NCI-H187 treated with DMSO at 0.1 percent for 48 hours (cell line): ENCODE results near the gene KIFAP3.
A peak's percentile ranks its signal among the peaks of the same experiment; 100 is the strongest.

Experiments
- DNase-seq: peaks from one replicate; lab custom pipeline; 2025; lab: John Stamatoyannopoulos, UW

Gene KIFAP3

GRCh38 chr1:169985757-169986156 lies 88.7 kb downstream of the KIFAP3 start:
- no peak for DNase-seq

DNA sequence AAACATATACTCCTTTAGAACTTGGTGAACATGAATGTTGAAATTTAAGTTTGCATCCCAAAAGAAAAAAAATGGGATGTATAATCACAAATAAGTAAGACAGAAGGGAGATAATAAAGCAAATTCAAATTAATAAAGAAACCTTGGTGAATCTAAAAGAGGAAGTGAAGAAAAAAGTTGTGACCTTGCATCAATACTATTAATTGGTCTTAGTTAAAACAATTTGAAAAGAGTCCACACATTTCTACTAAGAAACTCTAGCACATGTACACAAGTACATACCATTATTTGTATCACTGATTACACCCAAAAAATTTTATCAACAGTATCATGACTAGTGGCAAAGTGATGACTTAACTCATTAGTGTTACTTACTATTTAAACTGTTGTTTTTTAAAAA lies 100.4 kb downstream of the KIFAP3 start:
- DNase-seq, result no peak

DNA sequence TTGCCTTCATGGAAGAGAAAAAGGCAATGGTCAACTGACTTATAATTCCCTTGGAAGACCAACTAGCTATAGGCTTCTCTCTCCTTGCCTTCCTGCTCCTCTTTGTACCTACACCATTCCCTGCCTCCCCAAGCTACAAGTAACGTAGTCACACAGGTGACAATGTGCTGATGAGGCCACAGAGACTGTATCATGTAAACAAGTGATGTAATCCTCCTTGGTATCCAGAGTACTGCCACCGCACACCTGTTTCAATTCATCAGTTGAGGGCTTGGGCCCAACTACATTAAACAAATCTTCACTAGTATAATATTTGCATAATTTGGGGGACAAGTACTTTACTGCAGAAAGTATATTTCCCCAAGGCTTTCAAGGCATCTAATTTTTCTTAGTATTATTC lies 104.4 kb downstream of the KIFAP3 start:
- DNase-seq, result no peak

GRCh38 chr1:169968174-169968573 lies 106.3 kb downstream of the KIFAP3 start:
- no peak for DNase-seq

DNA sequence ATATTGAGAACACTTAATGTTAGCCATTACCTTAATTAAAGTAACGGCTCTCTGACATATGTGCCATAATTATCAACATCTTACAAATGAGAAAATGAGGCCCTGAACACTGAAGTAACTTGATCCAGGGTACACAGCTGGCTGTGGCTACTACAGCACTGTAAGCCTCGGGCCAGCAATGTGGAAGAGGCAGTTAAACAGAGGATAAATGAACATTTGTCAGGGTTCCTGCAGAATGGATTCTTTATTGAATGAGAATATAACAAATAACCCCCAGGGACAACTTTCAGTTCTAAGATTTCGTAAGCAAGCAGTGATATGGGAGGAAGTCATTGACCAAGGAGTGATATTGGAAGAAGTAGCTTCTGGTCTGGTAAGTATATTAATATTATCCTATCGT lies 110.3 kb downstream of the KIFAP3 start:
- DNase-seq, result no peak

- no peak for DNase-seq
These were observed 114.8 kb downstream of the KIFAP3 start for GRCh38 chr1:169959686-169960085.

DNA sequence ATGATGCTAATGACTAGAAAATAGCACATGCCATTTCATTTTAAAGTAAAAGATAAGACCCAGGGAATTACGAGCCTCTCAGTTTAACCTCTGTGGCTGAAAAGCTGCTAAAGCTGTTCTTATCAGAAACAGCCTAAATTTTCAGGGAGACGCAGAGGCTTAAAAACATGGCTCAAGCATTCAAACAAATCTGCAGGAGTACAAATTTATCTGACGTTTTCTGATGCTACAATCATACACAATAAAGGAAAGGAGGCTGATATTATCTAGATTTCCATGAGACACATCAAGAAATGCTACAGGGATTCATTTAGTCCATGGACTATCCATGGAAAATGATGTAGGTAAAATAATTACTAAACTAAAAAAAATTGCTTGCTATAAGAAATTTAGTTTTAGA lies 115.5 kb downstream of the KIFAP3 start:
- DNase-seq, result no peak

- DNase-seq, result no peak
These were observed 116.6 kb downstream of the KIFAP3 start for GRCh38 chr1:169957884-169958283.

- no peak for DNase-seq
These were observed 123.4 kb downstream of the KIFAP3 start for GRCh38 chr1:169951108-169951507.

GRCh38 chr1:169949139-169949538 lies 125.4 kb downstream of the KIFAP3 start:
- no peak for DNase-seq

- no peak for DNase-seq
These were observed 128.3 kb downstream of the KIFAP3 start for GRCh38 chr1:169946206-169946605.

GRCh38 chr1:169945181-169945580 lies 129.3 kb downstream of the KIFAP3 start:
- no peak for DNase-seq

- DNase-seq, result no peak
These were observed 129.9 kb downstream of the KIFAP3 start for GRCh38 chr1:169944621-169945020.

GRCh38 chr1:169943963-169944526 lies 130.4 kb downstream of the KIFAP3 start:
- no peak for DNase-seq

DNA sequence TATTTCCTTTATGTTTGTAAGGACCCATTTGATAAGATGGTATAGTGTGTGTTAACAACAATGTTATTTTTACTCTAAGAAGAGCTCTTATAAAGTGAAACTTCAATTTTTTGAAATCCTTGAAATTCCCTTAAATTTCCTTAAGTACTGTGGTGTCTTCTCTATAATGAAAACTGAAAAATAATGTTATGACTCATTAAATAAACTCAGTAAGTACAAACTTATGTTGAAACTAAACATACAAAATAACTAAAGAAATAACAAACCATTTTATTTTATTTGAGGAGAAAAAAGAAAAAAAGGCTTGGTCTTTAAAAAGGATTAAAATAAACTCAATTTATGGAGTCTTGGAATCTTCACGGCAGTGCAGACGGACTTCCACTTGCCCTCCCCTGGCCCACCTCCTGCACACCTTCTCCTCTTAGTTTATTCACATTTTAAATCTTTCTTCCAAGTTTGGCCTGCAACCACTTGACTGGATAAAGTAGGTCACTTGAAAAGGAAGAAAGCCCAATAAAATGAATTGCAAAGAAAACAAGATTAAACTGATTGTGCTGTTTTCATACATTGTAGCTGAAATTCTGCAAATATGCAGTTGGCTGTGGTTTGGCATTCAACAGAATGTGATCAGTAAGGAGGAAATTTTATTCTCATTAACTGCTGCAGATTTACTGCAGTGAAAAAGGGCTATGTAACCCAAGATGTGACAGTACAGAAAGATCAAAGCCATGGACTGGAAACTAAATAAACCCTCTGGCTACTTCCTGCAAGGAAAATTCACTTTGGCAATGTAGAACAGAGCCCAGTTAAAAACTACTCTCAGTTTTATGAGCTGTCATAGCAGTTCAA lies 132.3 kb downstream of the KIFAP3 start:
- no peak for DNase-seq

- DNase-seq, result no peak
These were observed 140.3 kb downstream of the KIFAP3 start for GRCh38 chr1:169933984-169934725.

GRCh38 chr1:169931795-169932231 lies 142.7 kb downstream of the KIFAP3 start:
- DNase-seq, result no peak

GRCh38 chr1:169929210-169929526 lies 145.3 kb downstream of the KIFAP3 start:
- DNase-seq, result no peak

- peak; percentile 87 for DNase-seq
These were observed 145.9 kb downstream of the KIFAP3 start for GRCh38 chr1:169928438-169929209.

DNA sequence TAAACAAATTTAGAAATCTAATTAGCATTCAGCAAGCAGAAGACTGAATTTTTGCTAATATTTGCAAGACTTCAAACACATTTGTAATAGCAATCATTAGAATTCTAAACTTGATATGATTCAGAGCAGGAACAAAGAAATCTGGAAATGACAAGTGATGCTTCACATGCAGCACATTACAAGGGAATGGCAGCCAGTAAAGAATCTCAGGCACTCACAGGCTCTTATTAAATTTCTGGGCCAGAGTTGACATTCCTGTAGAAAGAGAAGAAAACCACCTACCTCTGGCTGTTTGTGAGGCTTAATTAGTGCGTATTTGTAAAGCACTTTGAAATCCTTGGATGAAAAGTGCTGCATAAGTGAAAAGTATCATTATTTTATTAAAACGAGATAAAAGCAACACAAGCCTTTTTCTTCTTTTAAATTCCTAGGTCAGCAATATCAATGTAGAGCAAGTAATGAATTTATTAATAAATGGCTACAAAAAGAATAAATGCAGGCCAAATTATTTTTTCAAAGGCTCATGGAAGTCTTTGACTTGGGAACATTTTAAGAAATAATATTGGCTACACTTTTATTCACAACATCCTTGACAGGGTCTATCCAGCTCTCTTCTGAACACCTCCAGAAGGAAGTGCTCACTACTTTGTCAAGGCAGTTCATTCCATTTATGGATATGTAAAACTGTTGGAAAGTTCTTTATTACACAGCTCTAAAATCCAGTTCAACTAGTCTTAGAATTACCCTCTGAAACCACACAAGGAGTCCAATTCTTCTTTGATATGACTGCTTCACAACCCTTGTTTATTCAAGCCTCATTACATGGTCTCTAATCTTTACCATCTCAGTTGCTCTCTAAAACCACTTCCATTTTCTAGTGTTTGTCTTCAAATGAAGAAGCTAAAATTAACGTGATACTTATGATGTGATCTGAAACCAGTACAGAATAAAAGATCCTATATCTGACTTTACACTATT lies 148.7 kb downstream of the KIFAP3 start:
- peak; percentile 20 for DNase-seq

DNA sequence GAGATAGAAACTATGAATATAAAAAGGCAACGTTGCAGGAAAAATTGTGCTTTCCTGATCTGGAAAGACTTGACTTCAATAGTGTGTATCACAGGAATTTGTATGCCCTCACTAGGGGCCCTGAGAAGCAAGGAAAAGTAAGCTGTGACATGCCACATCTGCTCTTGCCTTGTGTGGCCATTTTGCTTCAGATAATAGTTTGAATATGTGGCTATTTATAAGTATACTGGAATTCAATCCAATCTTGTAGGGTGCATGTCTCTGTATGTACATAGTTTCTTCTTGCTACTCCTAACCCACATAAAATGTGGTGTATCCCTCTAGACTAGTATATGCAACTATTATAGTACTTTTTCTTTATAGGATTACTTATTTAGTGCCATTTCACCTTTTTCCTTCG lies 149.7 kb downstream of the KIFAP3 start:
- no peak for DNase-seq
